ENCODE measurements around the gene CTRB2.
"Not testable (repeated sequence)": the region's sequence is repeated elsewhere in the genome, so short reads cannot be mapped to it uniquely, and the experiment has no call there.

The CTRB2 gene

DNA sequence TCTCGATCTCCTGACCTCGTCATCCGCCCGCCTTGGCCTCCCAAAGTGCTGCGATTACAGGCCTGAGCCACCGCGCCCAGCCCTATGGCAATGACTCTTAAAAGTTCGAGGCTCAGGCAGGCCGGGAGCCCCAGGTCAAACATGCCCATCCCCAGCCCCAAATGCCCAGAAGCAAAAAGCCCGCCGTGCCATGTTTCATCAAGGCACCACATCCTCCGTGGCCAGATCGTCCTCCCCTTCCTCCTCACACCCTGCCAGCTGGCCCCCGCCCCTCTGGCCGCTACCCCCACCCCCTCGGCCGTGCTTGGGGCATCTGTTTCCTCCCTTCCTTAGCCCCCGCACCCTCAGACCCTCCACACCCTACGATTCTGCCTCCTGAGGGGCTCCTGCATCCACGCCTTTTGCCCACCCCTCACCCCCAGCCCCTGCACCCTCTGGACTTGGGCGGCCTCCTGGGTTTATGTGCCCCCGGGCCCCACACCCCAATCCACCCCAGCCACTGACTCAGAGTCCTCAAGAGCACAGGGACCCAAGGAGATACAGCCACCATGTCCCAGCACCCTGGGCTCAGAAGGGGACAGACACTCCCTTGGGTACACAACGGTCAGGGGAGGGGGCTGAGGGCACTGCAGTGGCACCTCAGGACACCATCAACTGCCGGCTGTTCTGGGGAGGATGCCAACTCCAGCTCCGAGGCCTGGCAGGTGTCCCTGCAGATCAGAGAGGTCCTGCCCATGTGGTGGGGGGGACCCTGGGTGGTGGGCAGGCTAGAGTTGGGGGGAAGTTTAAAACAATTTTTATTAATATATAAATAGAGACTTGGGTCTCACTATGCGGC is 18.9 kb upstream of the CTRB2 start:
- DNase-seq, result no peak

DNA sequence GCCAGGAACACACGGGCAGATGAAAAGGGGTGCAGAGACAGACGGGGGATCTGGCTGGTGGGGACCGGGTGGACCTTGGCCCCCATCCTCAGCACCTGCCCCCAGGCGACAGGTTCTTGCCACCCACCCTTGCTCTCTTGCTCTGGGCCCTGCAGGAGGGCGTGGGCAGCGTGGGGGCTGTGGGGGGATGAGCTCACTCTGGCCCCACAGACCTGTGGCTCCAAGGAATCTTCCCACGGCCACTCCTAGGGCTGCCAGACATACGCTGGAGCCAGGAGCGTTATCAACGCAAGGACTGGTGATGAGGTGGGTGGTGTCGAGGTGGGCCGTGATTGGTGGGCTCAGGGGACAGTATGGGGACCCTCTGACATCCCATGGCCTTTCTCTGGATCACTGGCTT is 18.1 kb upstream of the CTRB2 start:
- no peak for DNase-seq

GRCh38 chr16:75224306-75225082 is 17.5 kb upstream of the CTRB2 start:
- no peak for DNase-seq

- not testable (repeated sequence) for DNase-seq
Measured at GRCh38 chr16:75223129-75223528, 16.2 kb upstream of the CTRB2 start.

DNA sequence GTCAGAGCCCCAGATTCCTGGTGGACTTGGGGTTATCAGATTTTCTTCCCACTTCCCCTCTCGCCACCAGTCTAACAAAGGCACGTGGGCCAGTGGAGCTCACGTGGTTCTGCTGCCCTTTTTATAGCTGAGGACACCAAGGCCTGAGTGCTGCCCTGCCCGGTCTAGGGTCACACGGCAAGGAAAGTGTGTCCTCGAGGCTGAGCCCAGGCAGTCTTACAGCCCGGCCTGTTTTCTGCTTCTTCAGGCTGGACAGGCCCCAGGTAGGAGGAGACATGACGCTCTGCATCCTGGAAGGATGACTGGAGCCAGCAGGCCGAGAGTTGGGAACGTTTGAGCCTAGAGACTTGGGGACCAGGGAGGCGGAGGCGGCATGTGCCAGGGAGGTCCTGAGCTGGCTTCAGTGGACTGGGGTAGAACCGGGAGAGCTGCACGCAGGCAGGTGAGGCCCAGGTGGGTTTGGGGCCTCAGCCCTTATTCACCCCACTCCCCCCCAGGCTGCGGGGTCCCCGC is 15.4 kb upstream of the CTRB2 start:
- no peak for DNase-seq

DNA sequence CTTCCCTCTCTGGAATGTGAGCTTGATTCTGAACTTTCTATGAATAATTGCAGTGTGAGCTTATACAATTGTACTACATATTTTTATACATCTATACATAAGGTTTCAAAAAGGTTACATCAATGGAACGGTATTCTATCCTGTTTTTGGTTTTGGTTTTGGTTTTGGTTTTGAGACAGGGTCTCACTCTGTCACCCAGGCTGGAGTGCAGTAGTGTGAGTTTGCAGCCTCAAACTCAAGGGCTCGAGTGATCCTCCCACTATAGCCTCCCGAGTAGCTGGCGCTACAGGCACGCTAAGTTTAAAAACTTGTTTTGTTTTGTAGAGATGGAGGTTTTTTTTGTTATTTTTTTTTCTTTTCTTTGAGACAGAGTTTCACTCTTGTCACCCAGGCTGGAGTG is 12.9 kb upstream of the CTRB2 start:
- DNase-seq, result no peak

- no peak for DNase-seq
Measured at GRCh38 chr16:75219088-75219487, 12.1 kb upstream of the CTRB2 start.

DNA sequence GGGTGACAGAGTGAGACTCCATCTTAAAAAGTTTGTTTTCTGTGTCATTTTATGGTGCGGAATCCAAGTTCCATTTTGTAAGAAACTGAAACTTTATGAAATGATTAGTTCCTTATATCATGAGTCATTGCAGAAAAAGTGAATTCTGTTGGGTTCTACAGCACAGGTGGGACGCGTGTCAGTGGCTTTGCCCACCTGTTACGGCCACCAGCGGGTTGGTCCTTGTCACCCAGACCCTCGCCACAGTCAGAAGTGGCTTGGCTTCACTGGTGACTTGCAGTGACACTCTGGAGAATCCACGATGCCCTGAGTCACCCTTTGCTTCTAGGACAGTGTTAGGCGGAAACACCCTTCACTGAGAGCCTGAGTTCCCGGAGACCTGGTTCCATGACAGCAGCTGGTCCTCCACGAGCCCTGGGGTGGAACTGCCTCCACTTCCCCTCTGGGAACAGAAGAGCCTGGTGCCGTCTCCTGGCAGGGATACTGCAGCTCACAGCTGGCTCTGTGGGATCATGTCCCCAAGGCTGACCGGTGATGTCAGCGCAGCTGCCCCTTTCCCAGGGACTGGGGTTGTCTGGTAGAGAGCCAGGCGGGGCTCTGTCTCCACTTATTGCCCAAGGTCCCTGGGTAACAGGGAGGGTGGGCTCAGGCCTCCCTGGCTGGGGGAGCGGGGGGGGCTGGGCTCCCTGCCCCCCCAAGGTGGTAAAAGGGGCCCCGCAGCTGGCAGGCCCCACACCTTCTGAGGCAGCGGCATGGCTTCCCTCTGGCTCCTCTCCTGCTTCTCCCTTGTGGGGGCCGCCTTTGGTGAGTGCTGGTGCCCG is 11.5 kb upstream of the CTRB2 start, which contains the start of gene CTRB1:
CTRB1 (plus strand) TSS at position 733 of the 821 bp plus-strand sequence; CDS start at position 753, 20 bp downstream.
- DNase-seq, result no peak

DNA sequence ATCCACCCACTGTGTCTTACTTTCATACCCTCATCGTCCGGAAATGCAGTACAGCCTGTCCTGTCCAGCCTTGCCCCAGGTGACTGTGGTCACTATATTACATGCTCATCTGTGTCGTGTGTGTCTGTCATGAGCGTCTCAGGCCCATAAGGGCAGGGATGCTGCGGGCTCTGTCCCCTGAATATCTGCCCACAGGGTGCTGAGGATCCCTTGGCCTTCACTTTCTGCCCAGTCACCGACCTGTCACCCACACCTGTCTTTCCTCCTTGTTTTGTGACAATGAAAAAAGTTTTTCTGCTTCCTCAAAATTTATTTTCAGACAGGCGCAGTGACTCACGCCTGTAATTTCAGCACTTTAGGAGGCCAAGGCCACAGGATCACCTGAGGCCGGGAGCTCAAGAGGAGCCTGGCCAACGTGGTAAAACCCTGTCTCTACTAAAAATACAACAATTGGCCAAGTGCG is 10.5 kb upstream of the CTRB2 start:
- DNase-seq, result no peak

DNA sequence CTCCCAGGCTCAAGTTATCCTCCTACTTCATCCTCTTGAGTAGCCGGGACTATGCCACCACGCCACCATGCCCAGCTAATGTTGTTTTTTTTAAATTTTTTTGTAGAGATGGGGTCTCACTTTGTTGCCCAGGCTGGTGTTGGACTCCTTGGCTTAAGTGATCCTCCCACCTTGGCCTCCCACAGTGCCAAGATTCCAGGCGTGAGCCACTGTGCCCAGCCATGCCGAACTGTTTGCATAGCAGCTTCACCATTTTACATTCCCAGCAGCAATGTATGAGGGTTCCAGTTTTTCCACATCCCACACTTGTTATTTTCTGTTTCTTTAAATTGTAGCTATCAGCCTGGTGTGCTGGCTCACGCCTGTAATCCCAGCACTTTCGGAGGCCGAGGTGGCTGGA is 9.6 kb upstream of the CTRB2 start:
- DNase-seq, result no peak

DNA sequence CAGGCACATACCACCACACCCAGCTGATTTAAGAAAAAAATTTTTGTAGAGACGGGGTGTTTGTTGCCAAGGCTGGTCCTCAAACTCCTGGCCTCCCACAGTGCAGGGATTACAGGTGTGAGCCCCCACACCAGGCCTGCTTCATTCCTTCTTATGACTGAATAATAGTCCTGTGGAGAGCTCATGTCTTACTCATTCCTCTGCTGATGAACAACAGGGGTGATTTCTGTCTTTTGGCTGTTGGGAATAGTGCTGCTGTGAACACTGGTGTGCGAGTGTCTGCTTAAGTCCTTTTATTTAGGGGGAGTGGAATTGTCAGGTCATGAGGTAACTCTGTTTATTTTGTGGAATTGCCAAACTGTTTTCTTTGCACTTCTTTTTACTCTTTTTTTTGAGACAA is 9.2 kb upstream of the CTRB2 start:
- no peak for DNase-seq

- DNase-seq, result not testable (repeated sequence)
Measured at GRCh38 chr16:75211286-75211685, 4.3 kb upstream of the CTRB2 start.

DNA sequence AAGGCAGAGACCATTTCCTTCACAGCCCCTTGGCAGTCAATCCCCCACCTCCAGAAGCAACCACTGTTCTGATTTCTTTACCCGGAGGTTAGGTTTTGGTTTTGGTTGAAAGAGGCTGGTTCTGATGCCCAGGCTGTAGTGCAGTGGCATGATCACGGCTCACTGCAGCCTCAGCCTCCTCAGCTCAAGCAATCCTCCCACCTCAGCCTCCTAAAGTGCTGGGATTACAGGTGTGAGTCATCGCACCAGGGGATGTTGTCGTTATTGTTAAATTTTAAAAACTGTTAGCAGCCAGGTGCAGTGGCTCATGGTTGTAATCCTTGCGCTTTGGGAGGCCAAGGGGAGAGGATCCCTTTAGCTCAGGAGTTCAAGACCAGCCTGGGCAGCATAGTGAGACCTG is 3.0 kb upstream of the CTRB2 start:
- no peak for DNase-seq

GRCh38 chr16:75209514-75209913 is 2.6 kb upstream of the CTRB2 start:
- DNase-seq, result not testable (repeated sequence)

- no peak for DNase-seq
Measured at GRCh38 chr16:75208861-75209505, 2.0 kb upstream of the CTRB2 start.

DNA sequence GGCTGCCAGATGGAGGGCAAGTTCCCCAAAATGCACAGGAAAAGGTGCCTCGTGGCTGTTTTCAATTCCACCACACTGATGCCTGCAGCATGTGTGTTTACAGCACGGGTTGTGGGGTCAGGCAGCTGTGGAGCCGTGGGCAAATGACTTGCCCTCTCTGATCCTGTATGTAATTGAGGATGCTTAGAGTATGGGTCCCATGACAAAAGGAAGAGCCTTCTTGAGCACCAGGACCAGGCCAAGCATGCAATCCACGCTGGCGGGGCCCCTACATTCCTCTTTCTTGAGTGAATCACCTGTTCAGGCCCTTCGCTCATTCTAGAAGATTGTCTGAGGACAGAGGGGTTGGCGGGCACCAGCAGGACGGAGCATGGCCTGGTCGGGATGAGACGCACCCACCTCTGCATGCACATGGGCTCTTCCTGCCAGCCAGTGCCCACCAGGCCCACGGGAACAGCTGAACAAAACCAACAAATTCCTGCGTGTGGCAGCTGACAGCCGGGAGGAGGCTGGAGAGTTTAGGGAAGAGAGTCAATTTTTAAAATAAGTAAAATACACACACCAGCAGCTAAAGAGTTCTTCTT is 1.4 kb upstream of the CTRB2 start:
- no peak for DNase-seq

DNA sequence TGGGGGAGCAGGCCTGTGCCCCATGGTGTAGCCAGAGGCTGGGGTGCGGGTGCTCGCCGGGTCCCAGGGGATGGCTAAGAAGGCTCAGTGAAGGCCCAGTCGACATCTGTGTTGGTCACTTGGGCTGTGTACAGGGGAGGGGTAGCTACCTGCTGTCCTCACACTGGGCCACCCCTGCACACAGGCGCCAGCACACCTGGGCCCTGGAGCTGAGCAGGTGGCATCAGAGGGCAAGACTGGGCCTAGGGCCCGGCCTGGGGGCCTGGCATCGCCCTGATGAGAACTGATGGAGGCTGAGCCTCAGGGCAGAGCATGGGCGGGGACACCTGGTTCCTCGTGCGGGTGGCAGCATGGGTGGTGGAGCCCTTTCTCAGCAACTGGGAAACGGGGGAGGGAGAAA is 870 bp upstream of the CTRB2 start:
- no peak for DNase-seq

- DNase-seq, result not testable (repeated sequence)
Measured at GRCh38 chr16:75205961-75206748, 806 bp downstream of the CTRB2 start.

GRCh38 chr16:75205438-75205837 is 1.5 kb downstream of the CTRB2 start:
- DNase-seq, result not testable (repeated sequence)

DNA sequence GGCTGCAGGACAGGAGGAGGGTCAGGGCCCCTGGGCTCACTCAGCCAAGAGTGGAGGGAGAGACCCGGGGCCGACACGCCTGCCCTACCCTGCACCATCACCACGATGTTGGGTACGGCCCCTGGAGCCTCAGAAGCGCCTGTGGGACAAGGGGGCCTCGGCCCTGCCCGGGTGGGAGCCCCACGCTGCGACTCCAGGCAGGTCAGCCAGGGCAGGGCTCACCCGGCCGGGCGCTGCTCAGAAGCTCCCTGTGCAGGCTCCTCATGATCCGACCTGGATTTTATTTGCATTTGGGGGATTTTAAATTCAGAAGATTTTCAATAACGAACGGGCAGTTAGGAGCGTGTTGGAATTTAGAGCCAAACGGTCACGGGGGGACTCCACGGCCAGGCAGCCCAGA is 2.1 kb downstream of the CTRB2 start:
- not testable (repeated sequence) for DNase-seq

- no peak for DNase-seq
Measured at GRCh38 chr16:75204410-75204758, 2.6 kb downstream of the CTRB2 start.
